ENCODE data around the gene CHCHD6.

The CHCHD6 gene

DNA sequence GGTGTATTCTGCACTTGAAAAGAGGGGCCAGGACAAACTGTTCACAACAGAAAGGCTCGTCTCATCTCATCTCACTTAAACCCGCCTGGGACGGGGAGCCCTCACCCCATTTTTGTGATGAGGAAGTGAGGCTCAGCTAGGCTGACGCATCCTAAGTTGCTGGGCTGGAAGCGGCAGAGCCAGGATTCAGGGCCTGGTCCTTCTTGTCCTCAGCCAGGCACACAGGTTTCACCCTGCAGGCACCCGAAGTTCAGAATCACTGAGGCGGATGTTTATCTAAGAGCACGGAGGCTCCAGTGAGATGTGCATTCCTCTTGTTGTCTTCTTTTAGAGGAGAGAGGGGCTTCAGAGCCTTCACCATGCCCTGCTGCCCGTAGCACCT lies 227.8 kb downstream of the CHCHD6 start:
- H3K27ac ChIP-seq, result no peak overlapping the region
- TF ChIP-seq ZFX (IDR thresholded peaks at IDR 0.05; ENCODE audit: borderline replicate concordance), result no peak
- TF ChIP-seq, protein P1, sequence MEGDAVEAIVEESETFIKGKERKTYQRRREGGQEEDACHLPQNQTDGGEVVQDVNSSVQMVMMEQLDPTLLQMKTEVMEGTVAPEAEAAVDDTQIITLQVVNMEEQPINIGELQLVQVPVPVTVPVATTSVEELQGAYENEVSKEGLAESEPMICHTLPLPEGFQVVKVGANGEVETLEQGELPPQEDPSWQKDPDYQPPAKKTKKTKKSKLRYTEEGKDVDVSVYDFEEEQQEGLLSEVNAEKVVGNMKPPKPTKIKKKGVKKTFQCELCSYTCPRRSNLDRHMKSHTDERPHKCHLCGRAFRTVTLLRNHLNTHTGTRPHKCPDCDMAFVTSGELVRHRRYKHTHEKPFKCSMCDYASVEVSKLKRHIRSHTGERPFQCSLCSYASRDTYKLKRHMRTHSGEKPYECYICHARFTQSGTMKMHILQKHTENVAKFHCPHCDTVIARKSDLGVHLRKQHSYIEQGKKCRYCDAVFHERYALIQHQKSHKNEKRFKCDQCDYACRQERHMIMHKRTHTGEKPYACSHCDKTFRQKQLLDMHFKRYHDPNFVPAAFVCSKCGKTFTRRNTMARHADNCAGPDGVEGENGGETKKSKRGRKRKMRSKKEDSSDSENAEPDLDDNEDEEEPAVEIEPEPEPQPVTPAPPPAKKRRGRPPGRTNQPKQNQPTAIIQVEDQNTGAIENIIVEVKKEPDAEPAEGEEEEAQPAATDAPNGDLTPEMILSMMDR (IDR thresholded peaks at IDR 0.05), result no peak

DNA sequence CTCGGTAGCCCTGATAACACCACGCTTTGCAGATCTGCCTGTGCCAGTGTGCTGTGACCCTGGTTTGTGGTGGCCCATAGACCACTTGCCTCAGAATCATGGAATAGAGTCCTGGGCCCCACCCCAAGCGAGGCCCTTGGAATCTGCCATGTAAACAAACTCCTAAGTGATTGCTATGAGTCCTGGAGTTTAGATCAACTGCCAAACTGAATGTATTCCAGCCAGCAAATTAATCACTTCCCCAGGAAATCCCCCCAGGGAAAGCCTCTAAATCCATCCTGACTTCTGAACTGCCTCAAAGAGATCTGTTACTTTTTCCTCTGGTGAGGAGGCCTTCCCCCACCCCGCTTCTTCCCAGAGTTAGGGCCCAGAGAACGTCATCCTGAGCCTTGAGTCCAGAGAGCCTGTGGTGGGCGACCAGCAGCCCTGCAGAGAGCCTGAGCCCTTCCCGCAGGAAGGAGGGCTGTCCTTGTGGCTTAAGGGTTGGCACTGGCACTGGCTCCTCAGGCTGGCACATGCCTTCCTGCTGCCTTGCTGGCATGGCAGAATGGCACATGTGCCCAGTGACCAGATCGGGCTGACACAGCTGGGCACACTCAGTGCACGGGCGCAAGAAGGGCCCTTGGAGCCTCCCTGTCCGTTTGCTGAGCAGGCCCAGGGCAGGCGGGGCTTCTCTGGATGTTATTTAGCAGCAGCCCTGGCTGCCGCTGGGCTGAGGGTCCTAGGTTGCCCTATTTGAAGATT lies 228.3 kb downstream of the CHCHD6 start:
- TF ChIP-seq ZFX (IDR thresholded peaks at IDR 0.05; ENCODE audit: borderline replicate concordance), result no peak
- TF ChIP-seq, protein P1 (IDR thresholded peaks at IDR 0.05), result no peak

DNA sequence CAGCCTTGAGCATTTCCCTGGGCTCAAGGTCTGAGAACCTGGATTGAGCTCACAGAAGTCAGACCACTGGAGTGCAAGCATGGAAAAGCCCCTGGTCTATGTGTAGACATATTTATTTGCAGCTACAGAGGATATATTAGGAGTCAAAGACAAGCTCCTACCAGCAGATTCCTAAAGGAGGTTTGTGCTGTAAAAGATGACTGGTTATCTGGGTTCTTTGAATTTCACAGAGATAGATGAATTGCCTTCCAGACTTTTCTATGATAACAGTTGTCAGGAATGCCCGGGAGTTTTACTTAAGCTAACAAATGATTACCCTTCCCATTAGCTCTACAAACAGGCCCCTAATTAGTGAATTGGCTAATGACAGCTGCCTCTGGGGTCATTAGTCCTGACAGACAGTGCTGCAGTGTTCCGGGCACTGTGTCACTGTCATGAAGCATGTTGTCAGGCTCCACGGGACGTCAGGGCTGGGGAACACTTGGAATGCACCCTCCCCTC lies 230.0 kb downstream of the CHCHD6 start:
- no peak overlapping the region for H3K27ac ChIP-seq
- TF ChIP-seq, protein P1 (IDR thresholded peaks at IDR 0.05), result no peak
- TF ChIP-seq ZFX (IDR thresholded peaks at IDR 0.05; ENCODE audit: borderline replicate concordance), result no peak

More for the DNA sequence above, 228.3 kb downstream of the CHCHD6 start:
- no peak overlapping the region for H3K27ac ChIP-seq

DNA sequence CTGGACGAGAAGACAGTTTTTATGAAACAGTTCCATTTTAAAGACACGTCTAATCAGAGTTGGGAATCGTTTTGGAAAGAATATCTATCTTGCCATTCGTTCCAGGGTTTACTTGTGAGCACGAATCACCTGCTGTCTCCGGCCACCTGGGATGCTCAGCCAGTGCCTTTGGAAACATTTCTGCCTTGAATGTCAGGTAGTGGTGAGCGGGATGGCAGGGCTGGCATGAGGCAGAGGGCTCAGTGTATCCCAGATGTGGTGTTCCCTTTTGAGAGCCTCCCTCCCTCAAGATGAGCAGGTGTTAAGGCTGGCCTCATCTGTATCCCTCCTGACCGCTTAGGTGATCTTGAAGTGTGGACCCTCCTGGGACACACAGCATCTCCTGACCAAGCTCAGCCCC lies 231.0 kb downstream of the CHCHD6 start:
- no peak overlapping the region for H3K27ac ChIP-seq
- TF ChIP-seq, protein P1 (IDR thresholded peaks at IDR 0.05), result no peak
- no peak for TF ChIP-seq ZFX (IDR thresholded peaks at IDR 0.05; ENCODE audit: borderline replicate concordance)

- no peak overlapping the region for H3K27ac ChIP-seq
- no peak for TF ChIP-seq ZFX (IDR thresholded peaks at IDR 0.05; ENCODE audit: borderline replicate concordance)
- TF ChIP-seq, protein P1 (IDR thresholded peaks at IDR 0.05), result no peak
These were observed 231.9 kb downstream of the CHCHD6 start for GRCh38 chr3:126935756-126936509.

- no peak overlapping the region for H3K27ac ChIP-seq
- TF ChIP-seq, protein P1 (IDR thresholded peaks at IDR 0.05), result no peak
- TF ChIP-seq ZFX (IDR thresholded peaks at IDR 0.05; ENCODE audit: borderline replicate concordance), result no peak
These were observed 232.9 kb downstream of the CHCHD6 start for GRCh38 chr3:126936853-126937425.
